ENCODE data around the gene CDC20. TPM values are rescaled to one million over a fixed set of nuclear protein-coding genes. Genes with fewer than 3 reads are reported as not detected.

Gene CDC20
- total and polyA plus RNA-seq, 10 of the 15 experiments (the other 5 are each of a cell fraction or from before 2014, with no cell fraction given) = 36.3 to 347 (median 150) TPM

- no peak for TF ChIP-seq ZBTB40 (IDR thresholded peaks at IDR 0.05; ENCODE audit: borderline replicate concordance)
- TF ChIP-seq CBX3 (IDR thresholded peaks at IDR 0.05; ENCODE audit: borderline replicate concordance, low read depth) = no peak
- TF ChIP-seq NR2C1 (IDR thresholded peaks at IDR 0.05) = no peak
- no peak for TF ChIP-seq ESRRA (IDR thresholded peaks at IDR 0.05; ENCODE audit: low read length)
Observed at GRCh38 chr1:43317817-43318471, 40.8 kb upstream of the CDC20 start (continued).

- H3K9ac ChIP-seq (ENCODE audit: control insufficient read depth, insufficient read depth, low read length) = no peak overlapping the region
- no peak overlapping the region for H3K4me2 ChIP-seq (ENCODE audit: control insufficient read depth, insufficient read depth)
- CTCF ChIA-PET = no interaction called here
- POLR2A ChIA-PET = no interaction called here
- DNase-seq (ENCODE audit: low read depth, low spot score) (no peak), FAIRE-seq (no peak), ATAC-seq (no peak)
- H3K4me3 ChIP-seq = no peak overlapping the region
- no peaks in the 10 kb centered on the region for H4K20me1 ChIP-seq (ENCODE audit: control insufficient read depth, insufficient read depth)
- H3K36me3 ChIP-seq (ENCODE audit: control insufficient read depth in 2 of 2, insufficient read depth in 2 of 2, low read length in 1 of 2) = no peaks in the 10 kb centered on the region
- no TSS peak for BruUV-seq (replicated peaks)
- no peak overlapping the region for H2AFZ ChIP-seq (ENCODE audit: control insufficient read depth, low read depth, low read length)
- H3K27me3 ChIP-seq (replicated peaks in 1 of 2; ENCODE audit: control insufficient read depth in 2 of 2, insufficient read depth in 2 of 2, low read length in 1 of 2) = no peaks in the 10 kb centered on the region
- SMC1A ChIA-PET (ENCODE audit: uncharacterized antibody, unreplicated experiment) = no interaction called here
- TF ChIP-seq RBBP5 (conservative IDR thresholded peaks at IDR 0.05) (no peak), HCFC1 (IDR thresholded peaks at IDR 0.05; ENCODE audit: low read length) (no peak), ZBTB33 (IDR thresholded peaks at IDR 0.05) (no peak), ZBTB11 (CRISPR knock-in tag; IDR thresholded peaks at IDR 0.05) (no peak), STAT3 (IDR thresholded peaks at IDR 0.05; ENCODE audit: low read depth, low read length) (no peak)
- RAD21 ChIA-PET (ENCODE audit: unreplicated experiment) = no interaction called here
- no peaks in the 10 kb centered on the region for H3K9me3 ChIP-seq (replicated peaks; ENCODE audit: control insufficient read depth, insufficient read depth, low read length)
- intact Hi-C loops (cut with micrococcal nuclease; ENCODE audit: unreplicated experiment) = no loop called here
- H3K27ac ChIP-seq (ENCODE audit: control insufficient read depth, insufficient read depth) = no peak overlapping the region
- H3K4me1 ChIP-seq (ENCODE audit: control insufficient read depth, insufficient read depth, low read length) = no peaks in the 10 kb centered on the region
- 24% methylated on average over 4 of the region's 4 CpGs for WGBS (ENCODE audit: insufficient coverage, insufficient replicate concordance, low lambda C conversion rate, missing lambda C conversion rate)
- in situ Hi-C loops (cut with MboI) = no loop called here
- H3K79me2 ChIP-seq (ENCODE audit: control insufficient read depth, insufficient read depth, low read length) = no peaks in the 10 kb centered on the region
Observed at GRCh38 chr1:43318831-43319230, 40.0 kb upstream of the CDC20 start.

Data from GM12878 (cell line).